Natural killer cell (primary cell): ENCODE data around the gene ARL15. TPM values are rescaled to one million over a fixed set of nuclear protein-coding genes. Genes with fewer than 3 reads are reported as not detected.

ENCODE experiments used
- ATAC-seq, 3 donors: fragments of 150-1000 bp in 2 of 3; fragments of 200-7000 bp in 1 of 3; cut with Tn5 transposase; 1 replicate in 1 of 3; 2 replicates in 2 of 3; pipeline ENCODE4 v1.10.0; 2021; ENCODE audit warnings: mild to moderate bottlenecking in 2 of 3, moderate library complexity in 2 of 3
- DNase-seq, 2 donors: peaks; one replicate each; pipeline versions ENCODE4 v3.0.0 to v3.0.0-alpha.2; 2013 to 2021; ENCODE audit warnings: mixed read lengths in 1 of 2
- H3K27ac ChIP-seq: one replicate; pipeline ENCODE4 v1.5.1; 2013; ENCODE audit warnings: mild to moderate bottlenecking, low read length
- H3K27me3 ChIP-seq: one replicate; pipeline ENCODE4 v1.6.1; 2013; ENCODE audit warnings: low read length; ENCODE audit not compliant: control insufficient read depth, insufficient read depth
- H3K36me3 ChIP-seq: one replicate; pipeline ENCODE4 v1.6.1; 2013; ENCODE audit warnings: low read length; ENCODE audit not compliant: control insufficient read depth, insufficient read depth
- H3K4me1 ChIP-seq: one replicate; pipeline ENCODE4 v1.6.1; 2013; ENCODE audit warnings: low read length; ENCODE audit not compliant: control insufficient read depth, insufficient read depth
- H3K4me3 ChIP-seq: one replicate; pipeline ENCODE4 v1.5.1; 2013; ENCODE audit warnings: low read length
- H3K9me3 ChIP-seq: one replicate; pipeline ENCODE4 v1.6.1; 2013; ENCODE audit warnings: low read length; ENCODE audit not compliant: control insufficient read depth, insufficient read depth
- H3K27ac Mint-ChIP-seq, 2 donors: one replicate each; pipeline ENCODE4 v1.8.0; 2022; ENCODE audit warnings: mild to moderate bottlenecking in 2 of 2, mixed read lengths in 2 of 2, moderate library complexity in 1 of 2
- H3K27me3 Mint-ChIP-seq, 2 donors: one replicate each; pipeline ENCODE4 v1.8.0; 2022; ENCODE audit warnings: low read depth in 2 of 2, mixed read lengths in 2 of 2
- H3K36me3 Mint-ChIP-seq: one replicate; pipeline ENCODE4 v1.8.0; 2022; ENCODE audit warnings: mixed read lengths
- H3K4me1 Mint-ChIP-seq, 2 donors: one replicate each; pipeline ENCODE4 v1.8.0; 2022; ENCODE audit warnings: mixed read lengths in 2 of 2
- H3K4me3 Mint-ChIP-seq: one replicate; pipeline ENCODE4 v1.8.0; 2022; ENCODE audit warnings: mild to moderate bottlenecking, moderate library complexity, mixed read lengths
- H3K9me3 Mint-ChIP-seq, 2 donors: one replicate each; pipeline ENCODE4 v1.8.0; 2022; ENCODE audit warnings: mixed read lengths in 2 of 2
- WGBS: methylation state at CpG from one replicate; pipeline ENCODE4 v1.1.7; 2013; ENCODE audit warnings: missing lambda C conversion rate; ENCODE audit not compliant: insufficient coverage; 5-methylcytosine and 5-hydroxymethylcytosine counted together
- intact Hi-C: fragments of 100-400 bp; cut with micrococcal nuclease; formaldehyde crosslinking; loops from one replicate; pipeline ENCODE4 v1.14.2; 2022
- total RNA-seq, 4 donors: library from RNA; stranded (reverse); fragments of 120-200 nt in 1 of 4; gene quantifications; one replicate each; pipeline versions ENCODE4 v1.2.3 to v1.2.4, GENCODE V29; 2013 to 2022
- TF ChIP-seq, protein P1 (sequence below): fragments of 200-600 bp; IDR thresholded peaks from one replicate; pipeline ENCODE4 v1.8.0; 2022; ENCODE audit warnings: antibody characterized with exemption

Gene ARL15
- total RNA-seq, 3 donors from 2014 or later (not counting 1 experiment from before 2014, with no cell fraction given), result 28.9 to 35.1 (median 33.1) TPM

DNA sequence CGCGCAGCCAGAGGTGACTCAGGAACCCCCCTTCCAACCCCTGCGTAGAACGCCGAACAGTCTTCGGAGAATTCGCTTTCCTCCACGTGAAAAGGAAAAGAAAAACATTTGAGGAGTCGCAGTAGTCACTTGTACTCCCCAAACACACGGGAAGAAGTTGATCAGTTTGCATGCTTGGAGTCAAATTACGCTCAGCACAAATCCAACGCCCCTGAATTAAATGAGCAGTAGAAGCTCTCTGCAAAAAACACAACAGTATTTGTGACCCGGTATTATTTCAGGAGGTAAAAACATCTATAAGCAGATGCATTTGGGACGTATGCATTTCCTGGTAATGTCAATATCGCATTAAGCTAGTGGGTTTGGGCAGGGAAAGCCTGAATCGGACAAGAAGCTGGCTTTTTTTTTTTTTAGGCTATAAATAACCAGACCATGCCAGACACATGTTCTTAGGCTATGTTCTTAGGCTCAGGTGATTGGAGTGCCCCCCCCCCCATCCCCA lies 854 bp upstream of the ARL15 start:
- no peaks in the 10 kb centered on the region for H3K36me3 ChIP-seq
- Mint-ChIP-seq H3K4me3 (peak overlapping the region; percentile 98), H3K36me3 (no peaks in the 10 kb centered on the region), H3K27me3 (peaks cover 2 to 7% of the 10 kb centered on the region in 2 donors), H3K4me1 (peaks cover 44 to 46% of the 10 kb centered on the region in 2 donors), H3K9me3 (no peaks in the 10 kb centered on the region), H3K27ac (peak overlapping the region; percentile 90 to 98)
- no peak for ATAC-seq
- peak overlapping the region; percentile 65 for H3K27ac ChIP-seq
- H3K4me3 ChIP-seq, result peak overlapping the region; percentile 79
- DNase-seq, result peak in 1 of 2 donors; percentile 49
- TF ChIP-seq, protein P1, sequence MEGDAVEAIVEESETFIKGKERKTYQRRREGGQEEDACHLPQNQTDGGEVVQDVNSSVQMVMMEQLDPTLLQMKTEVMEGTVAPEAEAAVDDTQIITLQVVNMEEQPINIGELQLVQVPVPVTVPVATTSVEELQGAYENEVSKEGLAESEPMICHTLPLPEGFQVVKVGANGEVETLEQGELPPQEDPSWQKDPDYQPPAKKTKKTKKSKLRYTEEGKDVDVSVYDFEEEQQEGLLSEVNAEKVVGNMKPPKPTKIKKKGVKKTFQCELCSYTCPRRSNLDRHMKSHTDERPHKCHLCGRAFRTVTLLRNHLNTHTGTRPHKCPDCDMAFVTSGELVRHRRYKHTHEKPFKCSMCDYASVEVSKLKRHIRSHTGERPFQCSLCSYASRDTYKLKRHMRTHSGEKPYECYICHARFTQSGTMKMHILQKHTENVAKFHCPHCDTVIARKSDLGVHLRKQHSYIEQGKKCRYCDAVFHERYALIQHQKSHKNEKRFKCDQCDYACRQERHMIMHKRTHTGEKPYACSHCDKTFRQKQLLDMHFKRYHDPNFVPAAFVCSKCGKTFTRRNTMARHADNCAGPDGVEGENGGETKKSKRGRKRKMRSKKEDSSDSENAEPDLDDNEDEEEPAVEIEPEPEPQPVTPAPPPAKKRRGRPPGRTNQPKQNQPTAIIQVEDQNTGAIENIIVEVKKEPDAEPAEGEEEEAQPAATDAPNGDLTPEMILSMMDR, result no peak
- peaks cover 14% of the 10 kb centered on the region for H3K4me1 ChIP-seq
- no peaks in the 10 kb centered on the region for H3K9me3 ChIP-seq
- WGBS, result 0% methylated on average over 16 of the region's 16 CpGs
- H3K27me3 ChIP-seq, result no peaks in the 10 kb centered on the region
- intact Hi-C loops, result loop anchor here (2.0 to 10.0 kb wide), 5 partner anchors 206 to 1224 kb away; partner anchors contain the start of genes CDC20B, PLPP1 and SNX18

- TF ChIP-seq, protein P1, result no peak
- no peaks in the 10 kb centered on the region for H3K9me3 Mint-ChIP-seq
- H3K27me3 ChIP-seq, result no peaks in the 10 kb centered on the region
- no peaks in the 10 kb centered on the region for H3K36me3 ChIP-seq
- peaks cover 46% of the 10 kb centered on the region in 2 donors for H3K4me1 Mint-ChIP-seq
- peak overlapping the region; percentile 79 for H3K4me3 ChIP-seq
- whole genome bisulfite sequencing, result under 1% methylated on average over 39 of the region's 39 CpGs
- no peaks in the 10 kb centered on the region for H3K9me3 ChIP-seq
- H3K36me3 Mint-ChIP-seq, result no peaks in the 10 kb centered on the region
- ATAC-seq (peak; percentile 9 to 18 (median 12)), DNase-seq (peak; percentile 21 to 53)
- H3K4me3 Mint-ChIP-seq, result peak overlapping the region; percentile 98
- intact Hi-C loops, result loop anchor here (2.0 to 10.0 kb wide), 5 partner anchors 207 to 1225 kb away; partner anchors contain the start of genes CDC20B, PLPP1 and SNX18
- peaks cover 0 to 5% of the 10 kb centered on the region in 2 donors for H3K27me3 Mint-ChIP-seq
- H3K27ac Mint-ChIP-seq, result peak overlapping the region; percentile 90 to 98
- peaks cover 14% of the 10 kb centered on the region for H3K4me1 ChIP-seq
- H3K27ac ChIP-seq, result peak overlapping the region; percentile 67
These were observed 511 bp downstream of the ARL15 start for GRCh38 chr5:54309691-54310432.

- Mint-ChIP-seq H3K27me3 (no peaks in the 10 kb centered on the region), H3K9me3 (no peaks in the 10 kb centered on the region), H3K4me3 (peak overlapping the region; percentile 98), H3K36me3 (no peaks in the 10 kb centered on the region), H3K27ac (peak overlapping the region; percentile 90 to 98), H3K4me1 (peaks cover 49 to 51% of the 10 kb centered on the region in 2 donors)
- TF ChIP-seq, protein P1, result no peak
- H3K27me3 ChIP-seq, result no peaks in the 10 kb centered on the region
- no peak overlapping the region for H3K27ac ChIP-seq
- WGBS, result 63% methylated on average over 10 of the region's 10 CpGs
- no peaks in the 10 kb centered on the region for H3K36me3 ChIP-seq
- DNase-seq (peak in 1 of 2 donors; percentile 10), ATAC-seq (no peak)
- H3K4me3 ChIP-seq, result peak overlapping the region; percentile 79
- no peaks in the 10 kb centered on the region for H3K9me3 ChIP-seq
- peaks cover 14% of the 10 kb centered on the region for H3K4me1 ChIP-seq
- intact Hi-C loops, result no loop called here
These were observed 1.1 kb downstream of the ARL15 start for GRCh38 chr5:54309276-54309675.
